Neural cell (in vitro differentiated cells): Measurements from ENCODE around the gene SEC22A.

Source experiments
- EZH2 ChIP-seq: fragments of 200-600, 300-800 bp; shearing (Covaris generic), sonication (generic); IDR thresholded peaks from 2 replicates; pipeline ENCODE4 v1.6.1; 2014; ENCODE audit warnings: antibody characterized with exemption, low read length, borderline replicate concordance, mild to moderate bottlenecking; ENCODE audit not compliant: insufficient read depth, poor library complexity, severe bottlenecking
- MXI1 ChIP-seq: fragments of 450-650 bp; conservative IDR thresholded peaks from 2 replicates; pipeline ENCODE4 v1.6.1; 2014; ENCODE audit warnings: antibody characterized with exemption, mild to moderate bottlenecking; ENCODE audit not compliant: poor library complexity, severe bottlenecking
- SMC3 ChIP-seq: fragments of 450-650 bp; conservative IDR thresholded peaks from 2 replicates; pipeline ENCODE4 v1.6.1; 2014; ENCODE audit warnings: antibody characterized with exemption, mild to moderate bottlenecking, moderate library complexity; ENCODE audit not compliant: poor library complexity
- TF ChIP-seq, protein P1 (sequence below): fragments of 450-650 bp; IDR thresholded peaks from 2 replicates; pipeline ENCODE4 v1.5.1; 2014; ENCODE audit warnings: antibody characterized with exemption, mild to moderate bottlenecking, moderate library complexity; ENCODE audit not compliant: poor library complexity, severe bottlenecking

GRCh38 chr3:123285479-123285878 lies 83.7 kb downstream of the SEC22A start:
- TF ChIP-seq MXI1 (no peak), SMC3 (no peak), EZH2 (no peak)
- TF ChIP-seq, protein P1, sequence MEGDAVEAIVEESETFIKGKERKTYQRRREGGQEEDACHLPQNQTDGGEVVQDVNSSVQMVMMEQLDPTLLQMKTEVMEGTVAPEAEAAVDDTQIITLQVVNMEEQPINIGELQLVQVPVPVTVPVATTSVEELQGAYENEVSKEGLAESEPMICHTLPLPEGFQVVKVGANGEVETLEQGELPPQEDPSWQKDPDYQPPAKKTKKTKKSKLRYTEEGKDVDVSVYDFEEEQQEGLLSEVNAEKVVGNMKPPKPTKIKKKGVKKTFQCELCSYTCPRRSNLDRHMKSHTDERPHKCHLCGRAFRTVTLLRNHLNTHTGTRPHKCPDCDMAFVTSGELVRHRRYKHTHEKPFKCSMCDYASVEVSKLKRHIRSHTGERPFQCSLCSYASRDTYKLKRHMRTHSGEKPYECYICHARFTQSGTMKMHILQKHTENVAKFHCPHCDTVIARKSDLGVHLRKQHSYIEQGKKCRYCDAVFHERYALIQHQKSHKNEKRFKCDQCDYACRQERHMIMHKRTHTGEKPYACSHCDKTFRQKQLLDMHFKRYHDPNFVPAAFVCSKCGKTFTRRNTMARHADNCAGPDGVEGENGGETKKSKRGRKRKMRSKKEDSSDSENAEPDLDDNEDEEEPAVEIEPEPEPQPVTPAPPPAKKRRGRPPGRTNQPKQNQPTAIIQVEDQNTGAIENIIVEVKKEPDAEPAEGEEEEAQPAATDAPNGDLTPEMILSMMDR: no peak
